GM06990 (cell line): ENCODE data around the gene KLHL17.
"Not testable (repeated sequence)": the region's sequence is repeated elsewhere in the genome, so short reads cannot be mapped to it uniquely, and the experiment has no call there.

Experiments used
- DNase-seq: peaks from one replicate; pipeline ENCODE4 v3.0.0-alpha.2; 2011; ENCODE audit not compliant: insufficient read length; ENCODE audit errors: extremely low read depth
- H3K27me3 ChIP-seq: replicated peaks from 2 replicates; pipeline ENCODE4 v1.6.0; 2011; ENCODE audit warnings: low read length; ENCODE audit not compliant: control insufficient read depth, insufficient read depth
- H3K36me3 ChIP-seq: 2 replicates; pipeline ENCODE4 v1.5.1; 2011; ENCODE audit warnings: low read length; ENCODE audit not compliant: control insufficient read depth, insufficient read depth
- H3K4me3 ChIP-seq: replicated peaks from 2 replicates; pipeline ENCODE4 v1.5.1; 2011; ENCODE audit warnings: low read depth, mild to moderate bottlenecking, control low read depth, low read length
- TF ChIP-seq, protein P1 (sequence below): IDR thresholded peaks from 2 replicates; pipeline ENCODE4 v1.5.1; 2011; ENCODE audit warnings: low read length, control low read depth, mild to moderate bottlenecking, inconsistent platforms; ENCODE audit not compliant: insufficient read depth, poor library complexity, severe bottlenecking

KLHL17 gene

DNA sequence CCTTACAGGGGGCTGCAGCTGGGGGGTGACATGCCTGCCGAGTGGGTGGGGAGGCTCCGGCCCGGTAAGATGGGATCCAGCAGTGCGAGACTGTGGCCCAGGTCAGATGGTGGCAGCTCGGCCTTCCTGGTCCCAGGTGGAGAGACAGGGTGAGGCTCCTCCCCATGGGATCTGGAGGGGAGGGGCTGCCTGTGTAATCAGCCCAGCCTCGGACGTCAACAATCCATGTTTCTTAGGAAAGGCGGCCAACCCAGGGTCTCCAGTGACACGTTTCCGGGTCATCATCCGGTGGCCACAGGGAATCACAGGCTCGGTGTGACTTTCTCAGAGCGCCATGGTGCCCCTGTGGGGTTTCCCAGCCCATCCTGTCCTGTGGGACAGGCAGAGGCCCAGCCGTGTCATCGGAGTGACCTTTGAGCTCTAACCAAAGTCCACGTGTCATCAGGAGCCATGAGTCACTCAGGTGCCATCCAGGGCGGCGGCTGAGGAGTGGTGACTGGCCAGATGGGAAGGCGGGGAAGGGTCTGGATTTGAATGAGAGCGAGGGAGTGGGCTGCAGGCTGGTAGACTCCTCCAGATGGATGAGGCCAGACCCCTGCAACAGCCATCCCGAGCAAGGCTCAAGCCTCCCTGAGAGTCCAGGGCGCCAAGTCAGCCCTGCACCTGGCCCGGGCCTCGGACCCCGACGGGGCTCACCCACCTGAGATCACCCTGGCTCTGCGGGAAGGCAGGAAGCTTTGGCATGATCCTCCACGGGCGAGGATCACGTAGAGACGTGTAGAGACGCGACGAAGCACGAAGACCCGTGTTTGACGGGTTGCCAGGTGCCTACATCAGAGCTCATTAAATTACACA is 46.1 kb downstream of the KLHL17 start:
- DNase-seq, result no peak
- no peaks in the 10 kb centered on the region; the same call in 1 of the 2 replicates for H3K36me3 ChIP-seq
- peaks cover 3% of the 10 kb centered on the region for H3K27me3 ChIP-seq
- TF ChIP-seq, protein P1, sequence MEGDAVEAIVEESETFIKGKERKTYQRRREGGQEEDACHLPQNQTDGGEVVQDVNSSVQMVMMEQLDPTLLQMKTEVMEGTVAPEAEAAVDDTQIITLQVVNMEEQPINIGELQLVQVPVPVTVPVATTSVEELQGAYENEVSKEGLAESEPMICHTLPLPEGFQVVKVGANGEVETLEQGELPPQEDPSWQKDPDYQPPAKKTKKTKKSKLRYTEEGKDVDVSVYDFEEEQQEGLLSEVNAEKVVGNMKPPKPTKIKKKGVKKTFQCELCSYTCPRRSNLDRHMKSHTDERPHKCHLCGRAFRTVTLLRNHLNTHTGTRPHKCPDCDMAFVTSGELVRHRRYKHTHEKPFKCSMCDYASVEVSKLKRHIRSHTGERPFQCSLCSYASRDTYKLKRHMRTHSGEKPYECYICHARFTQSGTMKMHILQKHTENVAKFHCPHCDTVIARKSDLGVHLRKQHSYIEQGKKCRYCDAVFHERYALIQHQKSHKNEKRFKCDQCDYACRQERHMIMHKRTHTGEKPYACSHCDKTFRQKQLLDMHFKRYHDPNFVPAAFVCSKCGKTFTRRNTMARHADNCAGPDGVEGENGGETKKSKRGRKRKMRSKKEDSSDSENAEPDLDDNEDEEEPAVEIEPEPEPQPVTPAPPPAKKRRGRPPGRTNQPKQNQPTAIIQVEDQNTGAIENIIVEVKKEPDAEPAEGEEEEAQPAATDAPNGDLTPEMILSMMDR, result no peak
- H3K4me3 ChIP-seq, result no peak overlapping the region

DNA sequence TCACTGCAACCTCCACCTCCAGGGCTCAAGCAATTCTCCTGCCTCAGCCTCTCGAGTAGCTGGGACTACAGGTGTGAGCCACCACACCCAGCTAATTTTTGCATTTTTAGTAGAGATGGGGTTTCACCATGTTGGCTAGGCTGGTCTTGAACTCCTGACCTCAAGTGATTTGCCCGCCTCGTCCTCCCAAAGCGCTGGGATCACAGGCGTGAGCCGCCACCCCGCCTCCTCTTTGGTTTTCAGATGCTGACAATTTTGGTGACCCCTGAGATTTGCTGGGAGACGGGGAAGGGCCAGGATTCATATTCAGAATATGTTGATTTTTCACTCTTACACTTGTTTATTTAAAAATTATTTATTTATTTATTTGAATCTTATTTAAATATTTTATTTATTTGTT is 49.7 kb downstream of the KLHL17 start:
- not testable (repeated sequence) for DNase-seq, H3K4me3 ChIP-seq, H3K36me3 ChIP-seq, H3K27me3 ChIP-seq

DNA sequence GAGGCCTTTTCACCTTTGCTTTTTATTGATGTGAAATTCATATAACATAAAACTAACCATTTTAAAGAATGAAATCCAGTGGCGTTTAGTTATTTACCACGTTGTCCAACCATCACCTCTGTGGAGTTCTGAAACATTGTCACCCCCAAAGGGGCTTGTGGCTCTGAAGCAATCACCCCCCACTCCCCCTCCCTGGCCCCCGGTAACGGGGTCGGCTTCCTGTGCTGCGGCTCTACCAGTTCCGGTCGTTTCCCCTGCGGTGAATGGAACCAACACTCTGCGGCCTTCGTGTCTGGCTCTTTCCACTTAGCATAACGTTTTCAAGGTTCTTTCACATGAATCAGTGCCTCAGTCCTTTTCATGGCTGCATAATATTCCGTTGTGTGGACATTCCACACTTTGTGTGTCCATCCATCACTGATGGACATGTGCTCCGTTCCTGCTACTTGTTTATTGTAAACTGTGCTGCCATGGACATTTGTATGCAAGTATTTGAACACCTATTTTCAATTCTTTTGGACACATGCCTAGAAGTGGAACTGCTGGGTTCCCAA is 51.1 kb downstream of the KLHL17 start:
- H3K4me3 ChIP-seq, result no peak overlapping the region
- H3K36me3 ChIP-seq, result no peaks in the 10 kb centered on the region
- no peaks in the 10 kb centered on the region for H3K27me3 ChIP-seq
- TF ChIP-seq, protein P1, result no peak
- DNase-seq, result no peak

DNA sequence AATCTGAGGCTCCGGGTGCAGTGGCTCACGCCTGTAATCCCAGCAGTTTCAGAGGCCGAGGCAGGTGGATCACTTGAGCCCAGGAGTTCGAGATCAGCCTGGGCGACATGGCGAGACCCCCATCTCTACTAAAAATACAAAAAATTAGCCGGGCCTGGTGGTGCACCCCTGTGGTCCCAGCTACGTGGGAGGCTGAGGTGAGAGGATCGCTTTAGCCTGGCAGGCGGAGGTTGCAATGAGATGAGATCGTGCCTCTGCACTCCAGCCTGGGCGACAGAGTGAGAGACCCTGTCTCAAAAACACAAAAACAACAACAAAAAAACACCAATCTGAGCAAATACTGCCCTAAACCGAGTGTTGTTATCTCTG is 52.3 kb downstream of the KLHL17 start:
- DNase-seq, H3K36me3 ChIP-seq, H3K27me3 ChIP-seq: not testable (repeated sequence)
- H3K4me3 ChIP-seq, result peak overlapping the region; percentile 74

DNA sequence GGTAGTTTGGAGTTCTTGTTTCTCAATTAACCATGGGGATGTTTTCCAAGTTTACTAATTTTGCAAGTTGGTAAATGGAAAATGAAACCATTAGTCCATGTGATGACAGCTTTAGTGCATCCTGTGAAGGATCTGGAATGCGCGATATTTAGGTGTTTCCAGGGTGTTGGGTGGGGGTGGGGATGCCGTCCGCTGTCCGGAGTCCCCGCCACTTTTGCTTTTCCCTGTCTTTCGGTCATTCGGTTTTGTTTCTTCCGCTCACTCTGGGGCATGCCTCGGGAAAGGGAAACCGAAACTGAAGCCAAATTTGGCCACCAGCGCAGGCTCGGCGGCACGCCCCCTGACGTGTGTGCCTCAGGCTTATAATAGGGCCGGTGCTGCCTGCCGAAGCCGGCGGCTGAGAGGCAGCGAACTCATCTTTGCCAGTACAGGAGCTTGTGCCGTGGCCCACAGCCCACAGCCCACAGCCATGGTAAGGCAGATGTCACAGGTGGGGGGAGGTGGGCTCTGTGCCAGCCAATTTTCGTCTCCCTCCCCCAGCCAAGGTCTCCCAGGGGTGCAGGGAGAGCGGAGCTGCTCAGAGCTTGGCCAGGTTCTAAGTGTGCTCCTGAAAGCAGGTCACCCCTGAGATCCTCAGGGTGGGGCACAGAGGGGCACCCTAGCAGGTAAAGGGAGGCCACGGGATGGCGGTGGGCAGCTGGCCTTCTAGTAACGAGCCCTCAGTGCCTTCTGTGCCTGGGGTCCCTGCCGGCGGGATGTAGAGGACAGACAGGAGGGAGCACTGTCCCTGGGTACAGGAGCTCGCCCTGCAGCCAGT is 52.9 kb downstream of the KLHL17 start, which contains the start of gene ISG15:
Gene ISG15 (plus strand): TSS at position 393 of the 817 bp plus-strand sequence. CDS start 77 bp downstream, at position 470.
- H3K4me3 ChIP-seq, result peak within 1 kb of the TSS; percentile 74
- TF ChIP-seq, protein P1, result no peak
- no peaks in the 10 kb centered on the region for H3K36me3 ChIP-seq
- DNase-seq, result peak; percentile 88
- H3K27me3 ChIP-seq, result no peaks in the 10 kb centered on the region

DNA sequence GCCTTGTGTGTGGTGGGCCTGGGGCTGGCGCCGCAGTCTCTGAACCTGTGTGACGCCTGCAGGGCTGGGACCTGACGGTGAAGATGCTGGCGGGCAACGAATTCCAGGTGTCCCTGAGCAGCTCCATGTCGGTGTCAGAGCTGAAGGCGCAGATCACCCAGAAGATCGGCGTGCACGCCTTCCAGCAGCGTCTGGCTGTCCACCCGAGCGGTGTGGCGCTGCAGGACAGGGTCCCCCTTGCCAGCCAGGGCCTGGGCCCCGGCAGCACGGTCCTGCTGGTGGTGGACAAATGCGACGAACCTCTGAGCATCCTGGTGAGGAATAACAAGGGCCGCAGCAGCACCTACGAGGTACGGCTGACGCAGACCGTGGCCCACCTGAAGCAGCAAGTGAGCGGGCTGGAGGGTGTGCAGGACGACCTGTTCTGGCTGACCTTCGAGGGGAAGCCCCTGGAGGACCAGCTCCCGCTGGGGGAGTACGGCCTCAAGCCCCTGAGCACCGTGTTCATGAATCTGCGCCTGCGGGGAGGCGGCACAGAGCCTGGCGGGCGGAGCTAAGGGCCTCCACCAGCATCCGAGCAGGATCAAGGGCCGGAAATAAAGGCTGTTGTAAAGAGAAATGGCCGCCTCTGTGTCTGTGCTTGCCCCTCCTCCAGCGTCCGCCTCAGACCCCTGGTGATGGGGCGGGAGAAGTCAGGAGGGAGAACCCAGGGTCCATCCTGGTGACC is 53.7 kb downstream of the KLHL17 start:
- no peak for DNase-seq
- no peaks in the 10 kb centered on the region for H3K27me3 ChIP-seq
- H3K36me3 ChIP-seq, result no peaks in the 10 kb centered on the region
- TF ChIP-seq, protein P1, result no peak
- peak overlapping the region; percentile 74 for H3K4me3 ChIP-seq
